ENCODE results near the gene NPAS3. TPM values are rescaled to one million over a fixed set of nuclear protein-coding genes. Genes with fewer than 3 reads are reported as not detected.

Gene NPAS3
- total RNA-seq, 2 experiments from 2014 or later = not detected

DNA sequence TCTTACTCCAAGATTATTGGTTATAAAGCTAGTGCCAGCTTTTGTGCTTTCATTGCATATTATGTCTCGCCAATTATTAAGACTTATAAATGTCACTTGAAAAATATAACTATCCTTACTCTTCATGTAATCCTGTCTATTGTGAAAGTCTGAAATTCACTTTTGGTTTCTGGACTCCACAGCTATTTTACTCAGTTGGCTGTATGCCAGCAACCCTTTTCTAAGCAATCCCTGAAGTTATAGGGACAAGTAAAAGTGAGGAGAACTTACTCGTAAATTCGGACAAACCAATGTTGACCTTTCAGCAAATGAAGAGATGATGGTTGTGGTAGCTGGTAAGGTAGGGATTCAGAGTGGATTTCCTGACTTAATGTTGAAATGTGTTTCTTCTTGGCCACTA is 196.3 kb downstream of the NPAS3 start:
- Mint-ChIP-seq H3K27me3 (no peaks in the 10 kb centered on the region), H3K4me1 (ENCODE audit: low read depth) (no peaks in the 10 kb centered on the region), H3K9me3 (peaks cover 1% of the 10 kb centered on the region), H3K4me3 (no peak overlapping the region), H3K36me3 (ENCODE audit: low read depth) (no peaks in the 10 kb centered on the region), H3K27ac (no peak overlapping the region)
- TF ChIP-seq, protein P1, sequence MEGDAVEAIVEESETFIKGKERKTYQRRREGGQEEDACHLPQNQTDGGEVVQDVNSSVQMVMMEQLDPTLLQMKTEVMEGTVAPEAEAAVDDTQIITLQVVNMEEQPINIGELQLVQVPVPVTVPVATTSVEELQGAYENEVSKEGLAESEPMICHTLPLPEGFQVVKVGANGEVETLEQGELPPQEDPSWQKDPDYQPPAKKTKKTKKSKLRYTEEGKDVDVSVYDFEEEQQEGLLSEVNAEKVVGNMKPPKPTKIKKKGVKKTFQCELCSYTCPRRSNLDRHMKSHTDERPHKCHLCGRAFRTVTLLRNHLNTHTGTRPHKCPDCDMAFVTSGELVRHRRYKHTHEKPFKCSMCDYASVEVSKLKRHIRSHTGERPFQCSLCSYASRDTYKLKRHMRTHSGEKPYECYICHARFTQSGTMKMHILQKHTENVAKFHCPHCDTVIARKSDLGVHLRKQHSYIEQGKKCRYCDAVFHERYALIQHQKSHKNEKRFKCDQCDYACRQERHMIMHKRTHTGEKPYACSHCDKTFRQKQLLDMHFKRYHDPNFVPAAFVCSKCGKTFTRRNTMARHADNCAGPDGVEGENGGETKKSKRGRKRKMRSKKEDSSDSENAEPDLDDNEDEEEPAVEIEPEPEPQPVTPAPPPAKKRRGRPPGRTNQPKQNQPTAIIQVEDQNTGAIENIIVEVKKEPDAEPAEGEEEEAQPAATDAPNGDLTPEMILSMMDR (IDR thresholded peaks at IDR 0.05) = no peak
- intact Hi-C loops (cut with micrococcal nuclease) = no loop called here
- ATAC-seq (no peak), DNase-seq (no peak)
- ChIA-PET CTCF (no interaction called here), POLR2A (no interaction called here)

DNA sequence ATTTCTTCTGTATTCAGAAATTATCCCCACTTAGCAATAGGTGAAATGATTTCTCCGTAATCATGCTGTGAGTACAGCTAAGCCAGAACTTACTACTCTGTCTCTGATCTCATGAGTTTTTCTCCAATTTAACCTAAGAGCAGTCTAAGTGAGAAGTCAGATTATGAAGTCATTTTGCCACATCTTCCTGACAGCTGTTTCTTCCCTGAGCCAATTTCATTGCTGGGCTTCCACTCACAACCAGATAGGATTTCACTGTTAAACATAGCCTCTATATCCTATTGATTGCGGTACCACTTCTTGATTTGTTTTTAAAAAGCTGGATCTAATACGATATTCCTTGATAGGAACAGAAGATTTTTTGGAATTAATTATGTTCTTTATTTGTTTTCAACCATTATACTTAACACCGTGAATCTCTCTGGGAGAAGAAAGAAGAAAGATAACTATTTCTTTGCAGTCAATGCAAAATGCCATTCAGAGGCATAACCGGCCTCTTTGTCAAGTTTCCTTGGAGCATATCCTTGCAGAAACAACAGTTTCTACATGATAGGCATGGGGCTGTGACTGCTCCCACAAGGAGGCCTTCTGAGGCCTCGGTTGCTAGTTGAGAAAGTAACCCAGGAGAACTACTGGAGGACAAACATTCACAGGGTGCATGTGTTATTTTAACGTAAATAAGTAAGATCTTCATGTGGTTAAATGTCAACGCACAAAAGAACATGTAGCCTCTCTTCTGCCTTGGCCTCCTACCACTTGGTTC is 212.2 kb downstream of the NPAS3 start:
- Mint-ChIP-seq H3K4me1 (ENCODE audit: low read depth) (no peaks in the 10 kb centered on the region), H3K4me3 (no peak overlapping the region), H3K27me3 (no peaks in the 10 kb centered on the region), H3K36me3 (ENCODE audit: low read depth) (no peaks in the 10 kb centered on the region), H3K27ac (no peak overlapping the region), H3K9me3 (peaks cover 4% of the 10 kb centered on the region)
- CTCF ChIA-PET = no interaction called here
- ATAC-seq (no peak), DNase-seq (no peak)
- POLR2A ChIA-PET = no interaction called here
- intact Hi-C loops (cut with micrococcal nuclease) = no loop called here
- TF ChIP-seq, protein P1 (IDR thresholded peaks at IDR 0.05) = no peak

DNA sequence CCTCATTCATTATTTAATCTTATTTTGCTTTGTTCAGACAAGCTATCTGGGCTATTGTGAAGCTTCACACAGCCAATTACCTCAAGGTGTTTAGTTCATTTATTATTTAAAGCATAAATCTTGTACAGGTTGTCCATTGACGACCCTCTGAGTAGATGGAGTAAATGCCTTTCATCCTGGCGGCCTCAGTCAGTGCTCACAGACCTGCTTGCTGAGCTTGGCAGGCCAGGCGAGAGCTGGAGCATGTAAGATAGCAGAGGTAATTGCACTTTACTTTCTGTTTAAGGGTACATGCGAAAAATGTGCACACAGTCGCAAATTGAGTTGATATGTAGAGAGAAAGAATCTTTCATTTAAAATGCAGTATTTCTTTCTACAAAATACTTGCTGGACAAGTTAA is 224.4 kb downstream of the NPAS3 start:
- ChIA-PET POLR2A (no interaction called here), CTCF (no interaction called here)
- H3K4me1 Mint-ChIP-seq (ENCODE audit: low read depth) = no peaks in the 10 kb centered on the region
- ATAC-seq = no peak
- intact Hi-C loops (cut with micrococcal nuclease) = no loop called here
- no peak overlapping the region for H3K27ac Mint-ChIP-seq
- H3K27me3 Mint-ChIP-seq = no peaks in the 10 kb centered on the region
- no peaks in the 10 kb centered on the region for H3K9me3 Mint-ChIP-seq
- H3K4me3 Mint-ChIP-seq = no peak overlapping the region
- DNase-seq = no peak
- TF ChIP-seq, protein P1 (IDR thresholded peaks at IDR 0.05) = no peak
- no peaks in the 10 kb centered on the region for H3K36me3 Mint-ChIP-seq (ENCODE audit: low read depth)

DNA sequence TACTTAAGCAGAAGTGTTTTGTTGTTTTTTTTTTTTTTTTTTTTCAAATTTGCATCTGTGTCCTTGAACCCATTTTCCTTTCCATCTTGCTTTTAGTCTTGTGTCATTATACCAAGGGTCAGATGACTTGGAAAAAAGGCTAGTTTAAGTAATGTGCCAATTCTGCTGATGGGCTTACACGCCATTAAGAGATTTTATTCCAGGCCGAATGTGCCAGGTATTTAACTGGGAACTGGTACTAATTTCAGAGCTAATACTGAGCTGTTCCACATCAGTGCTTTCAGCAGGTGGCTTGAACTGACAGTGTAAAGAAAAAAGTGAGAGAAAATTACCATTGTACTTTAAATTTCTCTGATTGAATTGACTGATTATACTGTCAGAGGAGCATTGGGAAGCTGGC is 224.9 kb downstream of the NPAS3 start:
- Mint-ChIP-seq H3K27me3 (no peaks in the 10 kb centered on the region), H3K4me3 (no peak overlapping the region), H3K9me3 (no peaks in the 10 kb centered on the region), H3K4me1 (ENCODE audit: low read depth) (no peaks in the 10 kb centered on the region), H3K36me3 (ENCODE audit: low read depth) (no peaks in the 10 kb centered on the region), H3K27ac (no peak overlapping the region)
- POLR2A ChIA-PET = no interaction called here
- TF ChIP-seq, protein P1 (IDR thresholded peaks at IDR 0.05) = no peak
- CTCF ChIA-PET = no interaction called here
- ATAC-seq (no peak), DNase-seq (no peak)
- intact Hi-C loops (cut with micrococcal nuclease) = no loop called here

DNA sequence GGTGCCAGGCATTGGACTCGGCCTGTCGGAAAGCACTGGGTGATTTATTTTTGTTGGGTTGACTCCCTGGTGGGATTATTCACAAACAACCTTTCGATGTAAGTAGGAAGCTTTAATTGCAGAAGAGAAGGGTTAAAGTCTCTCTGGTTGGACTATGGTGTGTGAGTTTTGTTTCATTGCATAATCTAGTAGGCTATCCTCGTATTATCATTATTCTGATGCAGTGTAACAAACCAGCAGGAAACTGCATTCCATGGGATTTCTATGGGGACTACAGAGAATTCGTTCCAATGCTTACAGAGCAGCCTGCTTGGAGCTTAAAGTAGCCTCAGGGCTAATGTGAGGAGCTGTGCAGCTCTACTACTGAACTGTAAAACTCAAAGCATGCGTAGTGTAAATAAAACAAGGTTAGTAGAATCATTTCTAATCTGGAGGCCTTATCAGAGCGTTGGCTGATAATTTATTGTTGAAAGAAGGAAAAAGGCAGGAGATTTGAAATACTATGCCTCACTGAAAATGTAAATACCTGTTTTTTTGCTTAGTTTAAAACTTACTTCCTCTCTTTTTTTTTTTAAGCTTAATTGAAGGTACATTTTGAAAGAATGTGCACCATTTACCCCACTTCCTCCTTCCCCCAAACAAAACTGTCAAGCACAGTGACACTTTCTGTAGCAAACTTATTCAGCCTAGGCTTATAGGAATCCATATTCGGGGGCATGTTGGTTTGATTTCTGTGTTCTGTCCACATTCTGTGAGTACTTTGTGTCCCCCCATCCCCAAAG is 226.7 kb downstream of the NPAS3 start:
- ATAC-seq = no peak
- Mint-ChIP-seq H3K4me3 (no peak overlapping the region), H3K27ac (no peak overlapping the region), H3K9me3 (no peaks in the 10 kb centered on the region), H3K4me1 (ENCODE audit: low read depth) (no peaks in the 10 kb centered on the region), H3K27me3 (no peaks in the 10 kb centered on the region), H3K36me3 (ENCODE audit: low read depth) (no peaks in the 10 kb centered on the region)
- intact Hi-C loops (cut with micrococcal nuclease) = no loop called here
- TF ChIP-seq, protein P1 (IDR thresholded peaks at IDR 0.05) = no peak
- CTCF ChIA-PET = no interaction called here
- POLR2A ChIA-PET = no interaction called here
- DNase-seq = no peak

Data from activated CD8-positive, alpha-beta T cell treated with anti-CD3 and anti-CD28 coated beads for 36 hours (primary cell).